GM18867 (cell line): ENCODE data around the gene PRKAG3.
"Not testable (repeated sequence)": the region's sequence is repeated elsewhere in the genome, so short reads cannot be mapped to it uniquely, and the experiment has no call there.

Experiments
- ATAC-seq: cut with Tn5 transposase; IDR thresholded peaks from one replicate; pipeline ENCODE4 v1.9.1; 2021; ENCODE audit warnings: mild to moderate bottlenecking, moderate library complexity; ENCODE audit not compliant: unreplicated experiment

Gene PRKAG3

GRCh38 chr2:218785103-218785502 lies 46.5 kb downstream of the PRKAG3 start:
- no peak for ATAC-seq

GRCh38 chr2:218783688-218784087 lies 47.9 kb downstream of the PRKAG3 start:
- no peak for ATAC-seq

- no peak for ATAC-seq
These were observed 49.1 kb downstream of the PRKAG3 start for GRCh38 chr2:218782528-218782844.

- no peak for ATAC-seq
These were observed 49.7 kb downstream of the PRKAG3 start, which contains the start of gene CYP27A1 for GRCh38 chr2:218781691-218782527. Gene CYP27A1 (plus strand): TSS chr2:218782147. CDS start chr2:218782183, 36 bp downstream.

GRCh38 chr2:218780851-218781690 lies 50.5 kb downstream of the PRKAG3 start:
- ATAC-seq, result no peak

GRCh38 chr2:218780046-218780445 lies 51.6 kb downstream of the PRKAG3 start:
- ATAC-seq, result no peak

GRCh38 chr2:218777276-218777990 lies 54.2 kb downstream of the PRKAG3 start:
- no peak for ATAC-seq

- ATAC-seq, result no peak
These were observed 55.1 kb downstream of the PRKAG3 start for GRCh38 chr2:218776488-218776887.

- no peak for ATAC-seq
These were observed 57.7 kb downstream of the PRKAG3 start for GRCh38 chr2:218773881-218774280.

- ATAC-seq, result not testable (repeated sequence)
These were observed 58.8 kb downstream of the PRKAG3 start for GRCh38 chr2:218772759-218773158.
